Endothelial cell of umbilical vein (primary cell): ENCODE measurements around the gene DENND1A. TPM values are rescaled to one million over a fixed set of nuclear protein-coding genes. Genes with fewer than 3 reads are reported as not detected.

Source experiments
- BruUV-seq: library from RNA; stranded (reverse); fragments of 400-500 nt; replicated peaks from 2 replicates; lab custom pipeline; 2021; lab: Mats Ljungman, UMichigan
- CTCF ChIA-PET: fragments of 300-600, 350-600 bp; sonication (Branson Sonifier 250); formaldehyde crosslinking; loops from one replicate; lab custom pipeline; 2021; ENCODE audit warnings: antibody characterized with exemption, inconsistent platforms; lab: Charles Lee
- POLR2A ChIA-PET: fragments of 300-600, 350-600 bp; sonication (Branson Sonifier 250); formaldehyde crosslinking; loops from one replicate; lab custom pipeline; 2021; ENCODE audit warnings: antibody characterized with exemption, inconsistent platforms; lab: Charles Lee
- DNase-seq: peaks from one replicate; pipeline ENCODE4 v3.0.0-alpha.2; 2011; ENCODE audit warnings: low read depth, low spot score
- FAIRE-seq: peaks from 2 replicates; lab custom pipeline; 2011; peaks lifted over from hg19 to GRCh38; lab: Jason Lieb, UNC
- H2AFZ ChIP-seq: 2 replicates; pipeline ENCODE4 v1.6.0; 2012; ENCODE audit warnings: low read depth, low read length, control low read depth, inconsistent platforms
- H3K27ac ChIP-seq: 2 replicates; pipeline ENCODE4 v1.5.1; 2011; ENCODE audit warnings: low read depth, mild to moderate bottlenecking, control low read depth, low read length, moderate library complexity; ENCODE audit not compliant: insufficient read depth
- H3K27me3 ChIP-seq, 2 experiments: 2 replicates each; pipeline versions ENCODE4 v1.6.0 to v1.6.1; 2011; ENCODE audit warnings: low read length in 2 of 2, mixed read lengths in 1 of 2; ENCODE audit not compliant: control insufficient read depth in 2 of 2, insufficient read depth in 2 of 2
- H3K36me3 ChIP-seq, 2 experiments: 2 replicates in 1 of 2; 3 replicates in 1 of 2; pipeline ENCODE4 v1.5.1; 2011; ENCODE audit warnings: low read length in 2 of 2, mild to moderate bottlenecking in 1 of 2, moderate library complexity in 1 of 2; ENCODE audit not compliant: control insufficient read depth in 2 of 2, insufficient read depth in 2 of 2; ENCODE audit errors: extremely low read depth in 1 of 2
- H3K4me1 ChIP-seq: 3 replicates; pipeline ENCODE4 v1.5.1; 2011; ENCODE audit warnings: mild to moderate bottlenecking, low read length; ENCODE audit not compliant: control insufficient read depth, insufficient read depth; ENCODE audit errors: extremely low read depth
- H3K4me2 ChIP-seq: 2 replicates; pipeline ENCODE4 v1.6.1; 2011; ENCODE audit warnings: low read length, control low read depth, mixed read lengths; ENCODE audit not compliant: insufficient read depth
- H3K4me3 ChIP-seq, 3 experiments: fragments of 200-600 bp in 1 of 3; sonication (generic), shearing (Covaris generic) in 1 of 3; replicated peaks in 1 of 3; 2 replicates each; pipeline ENCODE4 v1.5.1; 2011 to 2016; ENCODE audit warnings: control low read depth in 3 of 3, low read length in 3 of 3, mild to moderate bottlenecking in 2 of 3, inconsistent platforms in 1 of 3, low read depth in 1 of 3, moderate library complexity in 1 of 3; ENCODE audit not compliant: insufficient read depth in 1 of 3
- H3K79me2 ChIP-seq: 2 replicates; pipeline ENCODE4 v1.6.0; 2012; ENCODE audit warnings: low read length, inconsistent platforms; ENCODE audit not compliant: control insufficient read depth, insufficient read depth
- H3K9ac ChIP-seq: replicated peaks from 2 replicates; pipeline ENCODE3; 2011; ENCODE audit warnings: low read length, control low read depth; ENCODE audit not compliant: insufficient read depth; ENCODE audit errors: extremely low read depth
- H3K9me1 ChIP-seq: replicated peaks from 3 replicates; pipeline ENCODE4 v1.6.0; 2011; ENCODE audit warnings: mild to moderate bottlenecking, low read length; ENCODE audit not compliant: control insufficient read depth, insufficient read depth; ENCODE audit errors: extremely low read depth
- H3K9me3 ChIP-seq: replicated peaks from 2 replicates; pipeline ENCODE4 v1.5.1; 2012; ENCODE audit warnings: low read length, inconsistent platforms; ENCODE audit not compliant: control insufficient read depth, insufficient read depth
- H4K20me1 ChIP-seq: replicated peaks from 2 replicates; pipeline ENCODE3; 2011; ENCODE audit warnings: mild to moderate bottlenecking, low read length; ENCODE audit not compliant: control insufficient read depth, insufficient read depth; ENCODE audit errors: extremely low read depth
- EZH2 ChIP-seq: IDR thresholded peaks from 2 replicates; pipeline ENCODE4 v1.6.1; 2012; ENCODE audit warnings: borderline replicate concordance, low read depth, mild to moderate bottlenecking, moderate library complexity, low read length, inconsistent platforms; ENCODE audit not compliant: severe bottlenecking
- FOS ChIP-seq: IDR thresholded peaks from 2 replicates; pipeline ENCODE4 v1.6.1; 2011; ENCODE audit warnings: mild to moderate bottlenecking, low read length, moderate library complexity, borderline replicate concordance; ENCODE audit not compliant: insufficient read depth
- GATA2 ChIP-seq: IDR thresholded peaks from 2 replicates; pipeline ENCODE4 v1.7.0; 2011; ENCODE audit warnings: low read depth, mild to moderate bottlenecking, moderate library complexity, mixed read lengths, low read length; ENCODE audit not compliant: insufficient read length, insufficient read depth
- JUN ChIP-seq: IDR thresholded peaks from 2 replicates; pipeline ENCODE4 v1.6.1; 2011; ENCODE audit warnings: borderline replicate concordance, low read depth; ENCODE audit not compliant: insufficient read length, insufficient read depth
- MYC ChIP-seq: IDR thresholded peaks from one replicate; pipeline ENCODE4 v1.6.1; 2011; ENCODE audit warnings: mild to moderate bottlenecking, low read depth, low read length
- POLR2A ChIP-seq: IDR thresholded peaks from 2 replicates; pipeline ENCODE4 v1.6.1; 2012; ENCODE audit warnings: low read depth, mild to moderate bottlenecking, control low read depth, low read length
- POLR2AphosphoS5 ChIP-seq: IDR thresholded peaks from 2 replicates; pipeline ENCODE4 v1.6.1; 2012; ENCODE audit warnings: low read depth, mild to moderate bottlenecking, control low read depth, low read length, moderate library complexity; ENCODE audit not compliant: insufficient read depth
- dilution Hi-C: fragments of 300-500 bp; cut with MboI; formaldehyde crosslinking; loops from one replicate; pipeline ENCODE4 v1.15.0; 2019; ENCODE audit warnings: low sequenced_read_pairs; ENCODE audit not compliant: extremely low pct_ligation_motif_present
- intact Hi-C: fragments of 100-400 bp; cut with micrococcal nuclease; formaldehyde crosslinking; loops from one replicate; pipeline ENCODE4 v1.10.0; 2022
- polyA plus RNA-seq, 4 experiments: library from polyadenylated mRNA; depleted of rRNA in 3 of 4; stranded (reverse) in 3 of 4; unstranded in 1 of 4; fragments of >200 nt; gene quantifications; 2 replicates each; pipeline versions ENCODE4 v1.2.1 to v1.2.3, GENCODE V29; 2011 to 2012; ENCODE audit warnings: missing spikeins in 1 of 4
- total RNA-seq: library from RNA; stranded (reverse); gene quantifications from 2 replicates; pipeline ENCODE4 v1.2.3, GENCODE V29; 2021
- TF ChIP-seq, protein P1 (sequence below): IDR thresholded peaks from 2 replicates; pipeline ENCODE4 v1.6.1; 2011; ENCODE audit not compliant: insufficient read depth, insufficient read length
- TF ChIP-seq, protein P2 (sequence below), 2 donors: IDR thresholded peaks; 1 replicate in 1 of 2; 2 replicates in 1 of 2; pipeline ENCODE4 v1.5.1; 2011; ENCODE audit warnings: low read length in 2 of 2, mild to moderate bottlenecking in 2 of 2, moderate library complexity in 2 of 2, control low read depth in 1 of 2, inconsistent platforms in 1 of 2, low read depth in 1 of 2; ENCODE audit not compliant: insufficient read depth in 1 of 2; ENCODE audit errors: extremely low read depth in 1 of 2

Gene DENND1A
- total and polyA plus RNA-seq, 2 donors (not counting 3 experiments of a cell fraction or from before 2014, with no cell fraction given), result 18.5 to 24.5 TPM

DNA sequence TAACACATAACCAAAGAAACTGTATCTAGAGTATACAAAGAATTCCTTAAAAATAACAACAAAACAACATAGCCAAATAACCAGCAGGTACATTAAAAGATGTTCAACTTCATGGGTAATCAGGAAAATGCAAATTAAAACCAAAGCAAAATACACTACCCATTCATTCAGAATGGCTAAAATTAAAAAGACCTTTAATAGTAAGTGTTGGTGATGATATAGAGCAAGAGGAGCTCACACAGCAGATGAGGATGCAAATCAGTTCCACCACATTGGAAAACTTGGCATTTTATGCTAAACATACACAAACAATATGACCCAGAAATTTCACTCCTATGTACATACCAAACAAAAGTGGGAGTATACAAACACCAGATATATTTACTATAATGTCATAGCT is 97.8 kb downstream of the DENND1A start:
- ChIA-PET POLR2A (no interaction called here), CTCF (no interaction called here)
- no peak for DNase-seq
- no peak for FAIRE-seq
- Histone ChIP-seq H2AFZ (no peak overlapping the region), H3K9me1 (no peaks in the 10 kb centered on the region), H3K36me3 (no peaks in the 10 kb centered on the region), H3K4me1 (peaks cover 10% of the 10 kb centered on the region), H3K4me2 (no peak overlapping the region), H4K20me1 (no peaks in the 10 kb centered on the region), H3K79me2 (no peaks in the 10 kb centered on the region), H3K4me3 (no peak overlapping the region), H3K9ac (no peak overlapping the region), H3K27ac (no peak overlapping the region), H3K27me3 (no peaks in the 10 kb centered on the region), H3K9me3 (no peaks in the 10 kb centered on the region)
- BruUV-seq, result no TSS peak
- dilution Hi-C loops, result no loop called here
- TF ChIP-seq FOS (no peak), POLR2A (no peak), GATA2 (no peak), EZH2 (no peak), POLR2AphosphoS5 (no peak), MYC (no peak), JUN (no peak)
- TF ChIP-seq, protein P1, sequence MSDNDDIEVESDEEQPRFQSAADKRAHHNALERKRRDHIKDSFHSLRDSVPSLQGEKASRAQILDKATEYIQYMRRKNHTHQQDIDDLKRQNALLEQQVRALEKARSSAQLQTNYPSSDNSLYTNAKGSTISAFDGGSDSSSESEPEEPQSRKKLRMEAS, result no peak
- TF ChIP-seq, protein P2, sequence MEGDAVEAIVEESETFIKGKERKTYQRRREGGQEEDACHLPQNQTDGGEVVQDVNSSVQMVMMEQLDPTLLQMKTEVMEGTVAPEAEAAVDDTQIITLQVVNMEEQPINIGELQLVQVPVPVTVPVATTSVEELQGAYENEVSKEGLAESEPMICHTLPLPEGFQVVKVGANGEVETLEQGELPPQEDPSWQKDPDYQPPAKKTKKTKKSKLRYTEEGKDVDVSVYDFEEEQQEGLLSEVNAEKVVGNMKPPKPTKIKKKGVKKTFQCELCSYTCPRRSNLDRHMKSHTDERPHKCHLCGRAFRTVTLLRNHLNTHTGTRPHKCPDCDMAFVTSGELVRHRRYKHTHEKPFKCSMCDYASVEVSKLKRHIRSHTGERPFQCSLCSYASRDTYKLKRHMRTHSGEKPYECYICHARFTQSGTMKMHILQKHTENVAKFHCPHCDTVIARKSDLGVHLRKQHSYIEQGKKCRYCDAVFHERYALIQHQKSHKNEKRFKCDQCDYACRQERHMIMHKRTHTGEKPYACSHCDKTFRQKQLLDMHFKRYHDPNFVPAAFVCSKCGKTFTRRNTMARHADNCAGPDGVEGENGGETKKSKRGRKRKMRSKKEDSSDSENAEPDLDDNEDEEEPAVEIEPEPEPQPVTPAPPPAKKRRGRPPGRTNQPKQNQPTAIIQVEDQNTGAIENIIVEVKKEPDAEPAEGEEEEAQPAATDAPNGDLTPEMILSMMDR (IDR thresholded peaks at IDR 0.05; ENCODE audit: extremely low read depth in 1 of 2, insufficient read depth in 1 of 2, low read depth in 1 of 2, low read length in 2 of 2), result no peak
- intact Hi-C loops, result no loop called here
